DOHH2 (cell line): ENCODE results near the gene SCAMP5.

Experiments
- EZH2phosphoT487 ChIP-seq: fragments of 200-600 bp; sonication (generic); IDR thresholded peaks from 2 replicates; pipeline ENCODE4 v1.6.1; 2017; ENCODE audit warnings: borderline replicate concordance, mild to moderate bottlenecking, antibody characterized with exemption, low read length, moderate library complexity, mixed read lengths
- TF ChIP-seq, protein P1 (sequence below): fragments of 200-600 bp; sonication (generic); IDR thresholded peaks from one replicate; pipeline ENCODE4 v1.5.1; 2014; ENCODE audit warnings: antibody characterized with exemption, mild to moderate bottlenecking, low read depth, low read length; ENCODE audit not compliant: poor library complexity, severe bottlenecking

GRCh38 chr15:75007216-75007615 is 11.9 kb downstream of the SCAMP5 start:
- TF ChIP-seq, protein P1, sequence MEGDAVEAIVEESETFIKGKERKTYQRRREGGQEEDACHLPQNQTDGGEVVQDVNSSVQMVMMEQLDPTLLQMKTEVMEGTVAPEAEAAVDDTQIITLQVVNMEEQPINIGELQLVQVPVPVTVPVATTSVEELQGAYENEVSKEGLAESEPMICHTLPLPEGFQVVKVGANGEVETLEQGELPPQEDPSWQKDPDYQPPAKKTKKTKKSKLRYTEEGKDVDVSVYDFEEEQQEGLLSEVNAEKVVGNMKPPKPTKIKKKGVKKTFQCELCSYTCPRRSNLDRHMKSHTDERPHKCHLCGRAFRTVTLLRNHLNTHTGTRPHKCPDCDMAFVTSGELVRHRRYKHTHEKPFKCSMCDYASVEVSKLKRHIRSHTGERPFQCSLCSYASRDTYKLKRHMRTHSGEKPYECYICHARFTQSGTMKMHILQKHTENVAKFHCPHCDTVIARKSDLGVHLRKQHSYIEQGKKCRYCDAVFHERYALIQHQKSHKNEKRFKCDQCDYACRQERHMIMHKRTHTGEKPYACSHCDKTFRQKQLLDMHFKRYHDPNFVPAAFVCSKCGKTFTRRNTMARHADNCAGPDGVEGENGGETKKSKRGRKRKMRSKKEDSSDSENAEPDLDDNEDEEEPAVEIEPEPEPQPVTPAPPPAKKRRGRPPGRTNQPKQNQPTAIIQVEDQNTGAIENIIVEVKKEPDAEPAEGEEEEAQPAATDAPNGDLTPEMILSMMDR, result no peak
- TF ChIP-seq EZH2phosphoT487, result no peak
